Thyroid gland (tissue), 4 donors: ENCODE results near the gene RIN1.
"Not testable (repeated sequence)": the region's sequence is repeated elsewhere in the genome, so short reads cannot be mapped to it uniquely, and the experiment has no call there.

Source experiments
- POLR2A ChIP-seq, 2 donors: fragments of 450-650 bp; IDR thresholded peaks; one replicate each; pipeline ENCODE4 v1.6.1; 2017; ENCODE audit warnings: antibody characterized with exemption in 2 of 2, mild to moderate bottlenecking in 2 of 2, moderate library complexity in 1 of 2
- TF ChIP-seq, protein P1 (sequence below), 6 experiments: fragments of 200-600 bp in 3 of 6; fragments of 450-650 bp in 3 of 6; sonication (generic) in 3 of 6; IDR thresholded peaks; one replicate each; pipeline ENCODE4 v1.5.1; 2016 to 2019; ENCODE audit warnings: antibody characterized with exemption in 6 of 6, mild to moderate bottlenecking in 2 of 6, inconsistent platforms in 1 of 6, moderate library complexity in 1 of 6

- TF ChIP-seq POLR2A (IDR thresholded peaks at IDR 0.05), result not testable (repeated sequence)
- TF ChIP-seq, protein P1, sequence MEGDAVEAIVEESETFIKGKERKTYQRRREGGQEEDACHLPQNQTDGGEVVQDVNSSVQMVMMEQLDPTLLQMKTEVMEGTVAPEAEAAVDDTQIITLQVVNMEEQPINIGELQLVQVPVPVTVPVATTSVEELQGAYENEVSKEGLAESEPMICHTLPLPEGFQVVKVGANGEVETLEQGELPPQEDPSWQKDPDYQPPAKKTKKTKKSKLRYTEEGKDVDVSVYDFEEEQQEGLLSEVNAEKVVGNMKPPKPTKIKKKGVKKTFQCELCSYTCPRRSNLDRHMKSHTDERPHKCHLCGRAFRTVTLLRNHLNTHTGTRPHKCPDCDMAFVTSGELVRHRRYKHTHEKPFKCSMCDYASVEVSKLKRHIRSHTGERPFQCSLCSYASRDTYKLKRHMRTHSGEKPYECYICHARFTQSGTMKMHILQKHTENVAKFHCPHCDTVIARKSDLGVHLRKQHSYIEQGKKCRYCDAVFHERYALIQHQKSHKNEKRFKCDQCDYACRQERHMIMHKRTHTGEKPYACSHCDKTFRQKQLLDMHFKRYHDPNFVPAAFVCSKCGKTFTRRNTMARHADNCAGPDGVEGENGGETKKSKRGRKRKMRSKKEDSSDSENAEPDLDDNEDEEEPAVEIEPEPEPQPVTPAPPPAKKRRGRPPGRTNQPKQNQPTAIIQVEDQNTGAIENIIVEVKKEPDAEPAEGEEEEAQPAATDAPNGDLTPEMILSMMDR (IDR thresholded peaks at IDR 0.05), result not testable (repeated sequence)
Observed at GRCh38 chr11:66310803-66311440, 25.3 kb downstream of the RIN1 start.
